LNCaP clone FGC (cell line): ENCODE results near the gene CDC42EP4.
A peak's percentile ranks its signal among the peaks of the same experiment; 100 is the strongest.

ENCODE experiments used
- DNase-seq: peaks from one replicate; pipeline ENCODE4 v3.0.0-alpha.2; 2011; ENCODE audit warnings: low read depth
- H3K4me3 ChIP-seq: 2 replicates; pipeline ENCODE4 v1.5.1; 2011; ENCODE audit warnings: mild to moderate bottlenecking, low read depth, low read length, control low read depth
- CTCF ChIP-seq: IDR thresholded peaks from 2 replicates; pipeline ENCODE4 v1.5.1; 2012; ENCODE audit warnings: mild to moderate bottlenecking; ENCODE audit not compliant: control insufficient read depth, insufficient read depth; ENCODE audit errors: extremely low read depth

CDC42EP4 gene

GRCh38 chr17:73307130-73307529 is 4.7 kb downstream of the CDC42EP4 start:
- H3K4me3 ChIP-seq, result no peak overlapping the region
- no peak for TF ChIP-seq CTCF
- no peak for DNase-seq

DNA sequence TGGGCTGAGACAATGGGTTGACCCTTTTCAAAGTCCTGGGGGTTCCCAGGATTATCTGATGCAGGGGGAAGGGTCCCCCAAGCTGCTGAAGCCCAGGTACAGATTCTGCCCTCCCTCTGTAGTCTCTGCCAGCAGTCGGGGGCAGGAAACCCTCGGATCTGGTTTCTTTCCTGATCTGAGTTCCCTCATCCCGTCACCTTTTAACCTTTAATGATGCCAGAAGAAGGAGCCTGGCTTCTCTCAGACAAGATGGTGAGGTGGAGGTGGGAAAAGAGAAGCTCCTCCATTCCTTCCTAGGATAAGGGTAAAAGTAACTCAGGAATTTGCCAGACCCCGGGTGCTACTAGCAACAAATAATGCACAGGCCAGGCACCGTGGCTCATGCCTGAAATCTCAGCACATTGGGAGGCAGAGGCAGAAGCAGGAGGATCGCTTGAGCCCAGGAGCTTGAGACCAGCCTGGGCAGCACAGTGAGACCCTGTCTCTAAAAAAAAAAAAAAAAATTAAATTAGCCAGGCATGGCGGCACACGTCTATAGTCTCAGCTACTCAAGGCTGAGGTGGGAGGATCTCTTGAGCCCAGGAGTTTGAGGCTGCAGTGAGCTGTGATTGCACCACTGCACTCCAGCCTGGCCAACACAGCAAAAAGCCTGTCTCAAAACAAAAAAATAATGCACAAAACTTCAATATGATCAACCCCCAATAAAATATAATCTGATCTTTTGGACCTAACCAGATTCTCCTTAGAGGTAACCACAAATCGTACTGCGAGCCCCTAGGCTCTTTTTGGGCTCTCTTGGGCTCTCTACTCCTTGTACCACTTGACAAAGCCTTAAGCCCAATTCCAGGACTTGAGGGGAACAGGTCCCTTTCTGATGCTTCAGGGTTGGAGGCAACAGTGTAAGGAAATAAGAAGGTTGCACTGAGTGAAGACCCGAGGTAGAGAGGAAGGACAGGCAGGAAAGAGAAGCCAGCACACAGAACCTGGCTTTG is 5.7 kb downstream of the CDC42EP4 start:
- no peak for TF ChIP-seq CTCF
- DNase-seq, result no peak
- no peak overlapping the region for H3K4me3 ChIP-seq

DNA sequence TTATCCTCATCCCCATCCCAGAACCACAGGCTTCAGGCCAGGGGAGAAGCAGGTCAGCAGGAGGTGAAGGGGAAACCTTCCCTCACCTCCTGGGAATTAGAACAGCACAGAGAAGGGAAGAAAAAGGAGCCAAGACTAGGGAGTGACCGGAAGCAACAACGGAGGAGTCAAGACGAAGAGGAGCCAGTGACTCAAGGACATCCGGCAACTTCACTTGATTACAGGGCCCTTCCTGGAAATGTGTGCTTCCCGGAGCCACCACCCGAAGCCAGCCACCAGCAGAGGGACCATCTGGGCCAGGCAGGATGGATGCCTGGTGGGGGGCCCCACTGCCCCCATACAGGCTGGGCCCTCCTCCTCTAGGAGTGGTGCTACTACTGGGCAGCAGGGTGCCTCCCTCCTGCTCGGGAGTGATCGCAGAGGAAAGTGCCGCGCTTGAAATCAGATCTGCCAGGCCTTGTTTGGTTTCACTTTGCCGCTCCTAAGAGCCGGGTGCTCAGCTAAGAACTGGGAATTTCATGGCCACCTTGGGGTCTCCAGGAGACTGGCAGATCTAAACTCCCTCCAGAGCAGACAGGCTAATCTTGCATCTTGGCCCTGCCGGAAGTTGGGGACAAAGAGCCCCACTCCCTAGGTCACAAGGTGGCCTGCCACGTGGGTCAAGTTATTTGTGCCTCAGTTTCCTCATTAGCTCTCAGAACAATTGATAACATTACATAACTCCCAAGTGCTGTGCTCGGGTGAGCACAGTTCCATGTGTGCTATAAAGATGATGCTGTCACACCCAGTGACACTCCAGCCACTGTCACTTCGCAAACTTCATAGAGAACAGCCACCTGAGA is 6.6 kb downstream of the CDC42EP4 start:
- no peak for DNase-seq
- H3K4me3 ChIP-seq, result peak overlapping the region; percentile 49
- TF ChIP-seq CTCF, result 0 out of 2 replicates have a peak, but pooled peaks have one; percentile 25

DNA sequence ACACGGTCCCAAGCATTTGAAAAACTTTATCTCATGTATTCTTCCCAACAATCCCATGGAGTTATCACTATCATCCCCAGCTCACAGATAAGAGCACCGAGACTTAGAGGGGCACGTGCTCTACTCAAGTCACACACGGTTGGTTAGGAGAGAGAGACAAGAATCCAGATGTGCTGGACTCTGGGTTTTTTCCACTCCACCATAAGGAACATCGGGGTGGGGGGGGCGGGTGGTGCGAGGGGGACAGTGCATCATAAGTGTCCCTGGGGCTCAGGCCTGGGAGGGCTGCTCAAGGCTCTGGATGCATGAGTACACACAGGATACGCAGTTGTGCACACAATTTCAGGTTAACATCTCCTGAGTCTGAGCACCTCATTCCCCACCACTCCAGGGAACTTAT is 7.4 kb downstream of the CDC42EP4 start:
- TF ChIP-seq CTCF, result no peak
- no peak overlapping the region for H3K4me3 ChIP-seq
- no peak for DNase-seq

GRCh38 chr17:73302189-73302588 is 9.6 kb downstream of the CDC42EP4 start:
- DNase-seq, result no peak
- no peak for TF ChIP-seq CTCF
- no peak overlapping the region for H3K4me3 ChIP-seq

DNA sequence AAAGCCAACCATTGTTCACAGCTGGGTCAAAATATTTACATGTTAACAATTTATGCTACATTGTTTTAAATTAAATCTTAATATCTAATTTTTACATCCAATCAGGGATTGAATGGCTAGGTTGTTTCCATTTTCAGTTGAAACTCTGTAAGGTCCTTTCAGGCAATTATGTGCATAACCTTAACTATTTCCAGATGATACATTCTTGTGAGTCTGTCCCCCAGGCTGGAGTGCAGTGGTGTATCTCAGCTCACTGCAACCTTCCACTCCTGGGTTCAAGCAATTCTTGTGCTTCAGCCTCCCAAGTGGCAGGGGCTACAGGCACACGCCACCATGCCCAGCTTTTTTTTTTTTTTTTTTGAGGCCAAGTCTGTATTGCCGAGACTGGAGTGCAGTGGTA is 10.4 kb downstream of the CDC42EP4 start:
- no peak for DNase-seq
- TF ChIP-seq CTCF, result no peak
- no peak overlapping the region for H3K4me3 ChIP-seq
